ENCODE measurements around the gene ST6GALNAC5.

Gene ST6GALNAC5

DNA sequence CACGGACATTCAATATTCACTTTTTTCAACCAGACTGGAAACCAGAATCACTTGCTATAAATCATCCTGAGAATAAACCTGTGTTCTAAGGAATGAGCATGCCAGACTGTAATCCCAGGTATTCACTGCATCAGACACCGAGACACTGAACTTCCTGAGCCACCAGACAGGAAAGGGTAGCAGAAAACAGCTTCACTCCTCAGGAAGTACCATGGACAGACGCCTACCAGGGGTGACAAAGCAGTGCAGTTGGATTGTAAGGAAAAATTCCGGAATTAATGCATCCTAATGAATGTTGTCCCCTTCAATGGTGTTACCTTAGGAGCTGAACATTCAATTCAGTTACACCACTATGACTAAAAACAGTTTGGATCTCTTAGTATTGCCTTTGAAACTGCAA lies 195.8 kb downstream of the ST6GALNAC5 start:
- no peak overlapping the region for H2BK15ac ChIP-seq (replicated peaks; ENCODE audit: low read depth)
- H2AK5ac ChIP-seq (ENCODE audit: low read length), result no peak overlapping the region
- H3K9ac ChIP-seq (ENCODE audit: low read length), result no peak overlapping the region
- H3K27me3 ChIP-seq (ENCODE audit: insufficient read depth, low read length, poor library complexity), result no peaks in the 10 kb centered on the region
- H3K79me2 ChIP-seq (ENCODE audit: control insufficient read depth, insufficient read depth, low read length), result no peaks in the 10 kb centered on the region
- peaks cover 5% of the 10 kb centered on the region for H3K4me1 ChIP-seq (ENCODE audit: control insufficient read depth, low read depth, low read length)
- no peak overlapping the region for H3K18ac ChIP-seq (ENCODE audit: low read length)
- H3K27ac ChIP-seq (ENCODE audit: low read depth, low read length), result no peak overlapping the region
- no peak overlapping the region for H3K4me3 ChIP-seq (ENCODE audit: low read length)
- H3K36me3 ChIP-seq (ENCODE audit: control insufficient read depth, insufficient read depth, low read length), result no peaks in the 10 kb centered on the region
- no peak overlapping the region for H2BK5ac ChIP-seq (ENCODE audit: low read length)
- no peak overlapping the region for H4K8ac ChIP-seq (ENCODE audit: low read depth, low read length)
- no peak overlapping the region for H3K56ac ChIP-seq (ENCODE audit: low read length)
- no peak overlapping the region for H3K4ac ChIP-seq (ENCODE audit: low read depth, low read length)
- DNase-seq, result no peak
- H4K5ac ChIP-seq (ENCODE audit: low read length), result no peak overlapping the region
- no CpG with 5 or more reads among the region's 4 CpGs for WGBS (ENCODE audit: extremely low coverage, insufficient coverage, low lambda C conversion rate)
- no peaks in the 10 kb centered on the region for H3K79me1 ChIP-seq (ENCODE audit: low read length)
- no peak overlapping the region for H2BK120ac ChIP-seq (ENCODE audit: low read depth, low read length)
- no peak overlapping the region for H3K23ac ChIP-seq (ENCODE audit: low read length)
- H3K4me2 ChIP-seq (ENCODE audit: low read length), result no peak overlapping the region

- Histone ChIP-seq H2AK5ac (ENCODE audit: low read length) (no peak overlapping the region), H3K18ac (ENCODE audit: low read length) (no peak overlapping the region), H3K4me2 (ENCODE audit: low read length) (no peak overlapping the region), H3K4me1 (ENCODE audit: control insufficient read depth, low read depth, low read length) (peaks cover 3% of the 10 kb centered on the region), H3K9ac (ENCODE audit: low read length) (no peak overlapping the region), H2BK120ac (ENCODE audit: low read depth, low read length) (no peak overlapping the region), H3K36me3 (ENCODE audit: control insufficient read depth, insufficient read depth, low read length) (no peaks in the 10 kb centered on the region), H4K5ac (ENCODE audit: low read length) (no peak overlapping the region), H2BK15ac (replicated peaks; ENCODE audit: low read depth) (no peak overlapping the region), H3K23ac (ENCODE audit: low read length) (no peak overlapping the region), H3K79me1 (ENCODE audit: low read length) (no peaks in the 10 kb centered on the region), H3K79me2 (ENCODE audit: control insufficient read depth, insufficient read depth, low read length) (no peaks in the 10 kb centered on the region), H3K4me3 (ENCODE audit: low read length) (no peak overlapping the region), H2BK5ac (ENCODE audit: low read length) (no peak overlapping the region), H3K27me3 (ENCODE audit: insufficient read depth, low read length, poor library complexity) (no peaks in the 10 kb centered on the region), H3K56ac (ENCODE audit: low read length) (no peak overlapping the region), H3K27ac (ENCODE audit: low read depth, low read length) (no peak overlapping the region), H3K4ac (ENCODE audit: low read depth, low read length) (no peak overlapping the region), H4K8ac (ENCODE audit: low read depth, low read length) (no peak overlapping the region)
- no CpG with 5 or more reads among the region's 2 CpGs for WGBS (ENCODE audit: extremely low coverage, insufficient coverage, low lambda C conversion rate)
- no peak for DNase-seq
Measured at GRCh38 chr1:77064246-77064645, 197.0 kb downstream of the ST6GALNAC5 start.

DNA sequence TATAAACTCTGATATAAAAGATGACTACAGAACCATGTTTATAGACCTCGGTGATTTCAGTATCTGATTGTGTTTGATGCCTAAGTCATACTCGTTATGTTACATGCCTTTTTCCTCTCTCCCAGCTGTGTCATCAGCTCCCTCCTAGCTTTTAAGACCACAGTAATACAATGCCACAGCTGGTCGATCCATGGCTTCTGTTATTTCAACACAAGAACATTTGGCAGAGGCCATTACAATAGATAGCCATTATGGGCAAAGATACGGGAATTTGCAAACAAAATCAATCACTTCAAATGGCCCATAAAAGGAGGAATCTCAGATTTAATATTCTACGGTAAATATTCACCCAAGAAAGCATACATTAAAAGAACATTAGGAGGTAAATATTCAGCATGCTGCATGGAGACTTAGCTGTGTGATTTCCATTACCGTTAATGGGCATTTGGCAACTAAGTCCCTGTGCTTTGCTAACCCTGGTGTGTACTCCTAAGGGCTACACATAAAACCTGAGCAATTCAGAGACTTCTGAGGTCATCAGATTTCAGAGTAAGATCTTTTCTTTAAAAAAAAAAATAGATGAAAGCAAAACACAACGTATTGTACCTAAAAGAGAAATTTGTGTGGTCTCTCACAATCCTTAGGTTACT lies 198.5 kb downstream of the ST6GALNAC5 start:
- H2BK5ac ChIP-seq (ENCODE audit: low read length), result no peak overlapping the region
- no peak overlapping the region for H2BK15ac ChIP-seq (replicated peaks; ENCODE audit: low read depth)
- H2AK5ac ChIP-seq (ENCODE audit: low read length), result no peak overlapping the region
- H3K79me1 ChIP-seq (ENCODE audit: low read length), result no peaks in the 10 kb centered on the region
- no peaks in the 10 kb centered on the region for H3K79me2 ChIP-seq (ENCODE audit: control insufficient read depth, insufficient read depth, low read length)
- H3K27ac ChIP-seq (ENCODE audit: low read depth, low read length), result no peak overlapping the region
- no peaks in the 10 kb centered on the region for H3K36me3 ChIP-seq (ENCODE audit: control insufficient read depth, insufficient read depth, low read length)
- H3K56ac ChIP-seq (ENCODE audit: low read length), result no peak overlapping the region
- H3K18ac ChIP-seq (ENCODE audit: low read length), result no peak overlapping the region
- H3K4me2 ChIP-seq (ENCODE audit: low read length), result no peak overlapping the region
- H3K4me1 ChIP-seq (ENCODE audit: control insufficient read depth, low read depth, low read length), result no peaks in the 10 kb centered on the region
- WGBS (ENCODE audit: extremely low coverage, insufficient coverage, low lambda C conversion rate), result no CpG with 5 or more reads among the region's 7 CpGs
- no peaks in the 10 kb centered on the region for H3K27me3 ChIP-seq (ENCODE audit: insufficient read depth, low read length, poor library complexity)
- H3K4me3 ChIP-seq (ENCODE audit: low read length), result no peak overlapping the region
- H4K5ac ChIP-seq (ENCODE audit: low read length), result no peak overlapping the region
- H4K8ac ChIP-seq (ENCODE audit: low read depth, low read length), result no peak overlapping the region
- H2BK120ac ChIP-seq (ENCODE audit: low read depth, low read length), result no peak overlapping the region
- no peak overlapping the region for H3K4ac ChIP-seq (ENCODE audit: low read depth, low read length)
- DNase-seq, result no peak
- no peak overlapping the region for H3K23ac ChIP-seq (ENCODE audit: low read length)
- H3K9ac ChIP-seq (ENCODE audit: low read length), result no peak overlapping the region

DNA sequence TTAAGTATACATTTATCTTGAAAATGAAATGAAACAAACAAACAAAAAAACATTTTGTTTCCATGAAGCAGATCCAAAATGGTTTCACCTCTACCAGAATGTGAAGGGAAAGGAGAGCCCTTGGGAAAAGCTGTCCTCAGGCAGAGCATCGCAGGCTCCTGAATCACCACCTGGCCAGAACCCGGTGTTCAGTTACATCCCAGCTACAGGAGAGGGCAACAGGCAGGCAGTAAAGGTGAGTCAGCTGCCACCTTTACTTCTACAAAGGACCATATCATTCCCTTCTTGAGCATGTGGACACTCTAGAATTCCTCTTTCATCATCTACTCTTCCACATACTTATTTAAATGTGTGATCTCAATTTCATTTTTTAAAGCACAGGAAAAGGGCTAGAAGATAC lies 200.7 kb downstream of the ST6GALNAC5 start:
- H2BK120ac ChIP-seq (ENCODE audit: low read depth, low read length), result no peak overlapping the region
- no peak overlapping the region for H3K18ac ChIP-seq (ENCODE audit: low read length)
- H3K56ac ChIP-seq (ENCODE audit: low read length), result no peak overlapping the region
- H3K36me3 ChIP-seq (ENCODE audit: control insufficient read depth, insufficient read depth, low read length), result no peaks in the 10 kb centered on the region
- no peak overlapping the region for H2BK15ac ChIP-seq (replicated peaks; ENCODE audit: low read depth)
- H4K5ac ChIP-seq (ENCODE audit: low read length), result no peak overlapping the region
- no CpG with 5 or more reads among the region's 2 CpGs for WGBS (ENCODE audit: extremely low coverage, insufficient coverage, low lambda C conversion rate)
- H3K9ac ChIP-seq (ENCODE audit: low read length), result no peak overlapping the region
- H3K79me1 ChIP-seq (ENCODE audit: low read length), result no peaks in the 10 kb centered on the region
- no peaks in the 10 kb centered on the region for H3K27me3 ChIP-seq (ENCODE audit: insufficient read depth, low read length, poor library complexity)
- H3K23ac ChIP-seq (ENCODE audit: low read length), result no peak overlapping the region
- DNase-seq, result peak; percentile 42
- no peak overlapping the region for H4K8ac ChIP-seq (ENCODE audit: low read depth, low read length)
- H2BK5ac ChIP-seq (ENCODE audit: low read length), result no peak overlapping the region
- no peak overlapping the region for H2AK5ac ChIP-seq (ENCODE audit: low read length)
- no peaks in the 10 kb centered on the region for H3K79me2 ChIP-seq (ENCODE audit: control insufficient read depth, insufficient read depth, low read length)
- H3K27ac ChIP-seq (ENCODE audit: low read depth, low read length), result no peak overlapping the region
- H3K4me1 ChIP-seq (ENCODE audit: control insufficient read depth, low read depth, low read length), result no peaks in the 10 kb centered on the region
- no peak overlapping the region for H3K4me3 ChIP-seq (ENCODE audit: low read length)
- H3K4ac ChIP-seq (ENCODE audit: low read depth, low read length), result no peak overlapping the region
- H3K4me2 ChIP-seq (ENCODE audit: low read length), result no peak overlapping the region

DNA sequence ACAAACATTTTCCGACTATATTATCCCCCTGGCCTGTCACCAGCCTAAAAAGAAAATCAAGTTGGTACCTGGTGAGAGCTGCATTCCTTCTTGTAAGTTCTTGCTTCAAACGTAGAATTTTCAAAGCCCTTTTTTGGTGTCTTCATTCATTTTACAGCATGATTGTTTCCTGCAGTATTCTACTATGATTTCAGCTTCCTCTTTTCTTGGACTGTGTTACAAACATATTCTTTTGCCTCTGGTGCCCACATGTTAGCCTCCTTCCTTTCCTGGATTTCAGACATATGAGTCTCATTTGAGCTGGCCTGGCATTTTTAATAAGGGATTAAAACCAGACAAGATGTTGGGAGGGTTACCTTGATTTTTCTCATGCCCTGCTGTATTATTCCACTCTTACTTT lies 209.5 kb downstream of the ST6GALNAC5 start:
- Histone ChIP-seq H2BK120ac (ENCODE audit: low read depth, low read length) (no peak overlapping the region), H3K4ac (ENCODE audit: low read depth, low read length) (no peak overlapping the region), H2BK15ac (replicated peaks; ENCODE audit: low read depth) (no peak overlapping the region), H3K4me2 (ENCODE audit: low read length) (no peak overlapping the region), H3K4me3 (ENCODE audit: low read length) (no peak overlapping the region), H4K5ac (ENCODE audit: low read length) (no peak overlapping the region), H3K23ac (ENCODE audit: low read length) (no peak overlapping the region), H3K4me1 (ENCODE audit: control insufficient read depth, low read depth, low read length) (no peaks in the 10 kb centered on the region), H4K8ac (ENCODE audit: low read depth, low read length) (no peak overlapping the region), H3K27ac (ENCODE audit: low read depth, low read length) (no peak overlapping the region), H3K56ac (ENCODE audit: low read length) (no peak overlapping the region), H3K79me2 (ENCODE audit: control insufficient read depth, insufficient read depth, low read length) (no peaks in the 10 kb centered on the region), H3K18ac (ENCODE audit: low read length) (no peak overlapping the region), H2AK5ac (ENCODE audit: low read length) (no peak overlapping the region), H3K27me3 (ENCODE audit: insufficient read depth, low read length, poor library complexity) (no peaks in the 10 kb centered on the region), H2BK5ac (ENCODE audit: low read length) (no peak overlapping the region), H3K79me1 (ENCODE audit: low read length) (no peaks in the 10 kb centered on the region), H3K36me3 (ENCODE audit: control insufficient read depth, insufficient read depth, low read length) (no peaks in the 10 kb centered on the region), H3K9ac (ENCODE audit: low read length) (no peak overlapping the region)
- DNase-seq, result no peak
- no CpG with 5 or more reads among the region's 2 CpGs for WGBS (ENCODE audit: extremely low coverage, insufficient coverage, low lambda C conversion rate)

DNA sequence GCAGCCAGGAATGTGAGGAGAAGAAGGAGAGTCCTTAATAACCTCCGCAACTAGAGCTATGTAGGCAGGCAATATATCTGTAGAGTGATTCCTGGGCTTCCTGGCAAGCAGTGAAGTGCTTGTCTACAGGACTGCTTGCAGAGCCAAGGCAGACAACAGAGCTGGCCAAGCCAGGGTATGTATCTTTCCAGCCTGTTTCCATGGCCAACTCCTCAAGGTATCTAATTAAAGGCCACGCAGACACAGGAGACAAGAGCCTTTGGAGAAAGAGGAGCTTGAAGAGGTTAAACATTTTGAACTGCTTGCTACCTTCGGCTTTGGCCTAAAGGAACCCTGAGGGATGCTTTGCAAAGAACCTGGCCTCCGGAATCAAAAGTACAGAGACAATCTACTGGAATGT lies 214.6 kb downstream of the ST6GALNAC5 start:
- Histone ChIP-seq H3K4ac (ENCODE audit: low read depth, low read length) (no peak overlapping the region), H4K8ac (ENCODE audit: low read depth, low read length) (no peak overlapping the region), H3K4me3 (ENCODE audit: low read length) (no peak overlapping the region), H4K5ac (ENCODE audit: low read length) (no peak overlapping the region), H3K23ac (ENCODE audit: low read length) (no peak overlapping the region), H3K9ac (ENCODE audit: low read length) (no peak overlapping the region), H3K27me3 (ENCODE audit: insufficient read depth, low read length, poor library complexity) (no peaks in the 10 kb centered on the region), H2BK120ac (ENCODE audit: low read depth, low read length) (no peak overlapping the region), H3K36me3 (ENCODE audit: control insufficient read depth, insufficient read depth, low read length) (no peaks in the 10 kb centered on the region), H2BK5ac (ENCODE audit: low read length) (no peak overlapping the region), H2AK5ac (ENCODE audit: low read length) (no peak overlapping the region), H3K4me1 (ENCODE audit: control insufficient read depth, low read depth, low read length) (no peaks in the 10 kb centered on the region), H3K18ac (ENCODE audit: low read length) (no peak overlapping the region), H3K56ac (ENCODE audit: low read length) (no peak overlapping the region), H3K27ac (ENCODE audit: low read depth, low read length) (no peak overlapping the region), H2BK15ac (replicated peaks; ENCODE audit: low read depth) (no peak overlapping the region), H3K4me2 (ENCODE audit: low read length) (no peak overlapping the region), H3K79me1 (ENCODE audit: low read length) (no peaks in the 10 kb centered on the region), H3K79me2 (ENCODE audit: control insufficient read depth, insufficient read depth, low read length) (no peaks in the 10 kb centered on the region)
- WGBS (ENCODE audit: extremely low coverage, insufficient coverage, low lambda C conversion rate), result no CpG with 5 or more reads among the region's 4 CpGs
- DNase-seq, result no peak
